Measurements from ENCODE around the gene ISG20L2. TPM values are rescaled to one million over a fixed set of nuclear protein-coding genes. Genes with fewer than 3 reads are reported as not detected.

ISG20L2 gene
- polyA plus RNA-seq, 3 donors: 17.2 to 23.5 (median 18.1) TPM

DNA sequence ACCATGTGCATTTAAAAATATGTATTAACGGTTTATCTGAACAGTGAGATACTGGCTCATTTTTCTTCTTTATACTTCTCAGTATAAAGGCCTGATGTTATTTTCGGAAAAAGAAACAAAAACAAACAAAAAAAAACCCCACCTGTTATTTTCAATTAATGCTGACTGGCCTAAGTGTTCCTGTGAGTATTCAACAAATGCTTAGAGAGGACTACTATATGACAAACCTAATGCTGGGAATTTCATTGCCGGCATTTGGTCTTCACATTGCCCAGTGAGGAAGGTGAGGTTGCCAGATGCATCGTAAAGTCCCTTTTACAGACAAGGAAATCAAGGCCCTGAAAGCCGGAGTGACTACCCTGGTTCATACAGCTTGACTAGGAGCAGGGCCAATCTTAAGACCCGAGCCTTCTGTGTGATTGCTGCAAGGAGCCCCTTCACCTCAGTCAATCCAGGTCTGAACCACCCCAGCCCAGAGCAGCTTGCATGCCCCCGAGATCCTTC, 11.7 kb upstream of the ISG20L2 start:
- WGBS (ENCODE audit: insufficient coverage): 19% methylated on average over 5 of the region's 7 CpGs
- peaks cover 19% of the 10 kb centered on the region for H3K4me1 Mint-ChIP-seq
- peaks cover 0 to 2% (median 0%) of the 10 kb centered on the region in 7 donors for H3K9me3 Mint-ChIP-seq
- H3K36me3 ChIP-seq (replicated peaks in 1 of 2; ENCODE audit: control insufficient read depth in 1 of 2, insufficient read depth in 2 of 2, low read length in 2 of 2): peaks cover 43 to 64% of the 10 kb centered on the region in 2 donors
- H3K4me3 ChIP-seq (replicated peaks in 1 of 3; ENCODE audit: low read depth in 2 of 3, low read length in 3 of 3): peak overlapping the region; percentile 44 to 93 (median 64)
- H4K20me1 ChIP-seq (ENCODE audit: insufficient read depth, low read length): peaks cover 6% of the 10 kb centered on the region
- peak in 1 of 3 donors; percentile 27 for DNase-seq
- H3K4me3 Mint-ChIP-seq: peak overlapping the region; percentile 95 to 97
- H3K27me3 Mint-ChIP-seq (ENCODE audit: low read depth in 3 of 3): peaks cover 0 to 2% (median 1%) of the 10 kb centered on the region in 3 donors
- H3K79me2 ChIP-seq (ENCODE audit: insufficient read depth, low read length): peaks cover 29% of the 10 kb centered on the region
- peak overlapping the region; percentile 73 to 97 (median 89) for H3K27ac Mint-ChIP-seq
- H3K27me3 ChIP-seq (ENCODE audit: control insufficient read depth in 2 of 2, insufficient read depth in 2 of 2, low read length in 2 of 2): no peaks in the 10 kb centered on the region
- intact Hi-C loops (cut with micrococcal nuclease): loop anchor here in 1 of 2 donors (1.0 kb wide), 1 partner anchor 11 kb away; the partner anchor contains the start of gene HDGF
- peak overlapping the region; percentile 72 for H3K9ac ChIP-seq (ENCODE audit: insufficient read depth, low read length, poor library complexity, severe bottlenecking)
- H3K4me1 ChIP-seq (ENCODE audit: control insufficient read depth in 1 of 2, insufficient read depth in 2 of 2, low read length in 2 of 2): peaks cover 15 to 25% of the 10 kb centered on the region in 2 donors
- H3K9me3 ChIP-seq (replicated peaks in 1 of 2; ENCODE audit: control insufficient read depth in 1 of 2, insufficient read depth in 1 of 2, low read length in 2 of 2): no peaks in the 10 kb centered on the region
- peak overlapping the region; percentile 97 for H2AFZ ChIP-seq (ENCODE audit: insufficient read depth, low read depth, low read length, poor library complexity, severe bottlenecking)
- TF ChIP-seq, protein P1, sequence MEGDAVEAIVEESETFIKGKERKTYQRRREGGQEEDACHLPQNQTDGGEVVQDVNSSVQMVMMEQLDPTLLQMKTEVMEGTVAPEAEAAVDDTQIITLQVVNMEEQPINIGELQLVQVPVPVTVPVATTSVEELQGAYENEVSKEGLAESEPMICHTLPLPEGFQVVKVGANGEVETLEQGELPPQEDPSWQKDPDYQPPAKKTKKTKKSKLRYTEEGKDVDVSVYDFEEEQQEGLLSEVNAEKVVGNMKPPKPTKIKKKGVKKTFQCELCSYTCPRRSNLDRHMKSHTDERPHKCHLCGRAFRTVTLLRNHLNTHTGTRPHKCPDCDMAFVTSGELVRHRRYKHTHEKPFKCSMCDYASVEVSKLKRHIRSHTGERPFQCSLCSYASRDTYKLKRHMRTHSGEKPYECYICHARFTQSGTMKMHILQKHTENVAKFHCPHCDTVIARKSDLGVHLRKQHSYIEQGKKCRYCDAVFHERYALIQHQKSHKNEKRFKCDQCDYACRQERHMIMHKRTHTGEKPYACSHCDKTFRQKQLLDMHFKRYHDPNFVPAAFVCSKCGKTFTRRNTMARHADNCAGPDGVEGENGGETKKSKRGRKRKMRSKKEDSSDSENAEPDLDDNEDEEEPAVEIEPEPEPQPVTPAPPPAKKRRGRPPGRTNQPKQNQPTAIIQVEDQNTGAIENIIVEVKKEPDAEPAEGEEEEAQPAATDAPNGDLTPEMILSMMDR (IDR thresholded peaks at IDR 0.05): no peak
- H3K4me2 ChIP-seq (replicated peaks; ENCODE audit: extremely low read depth, low read length, poor library complexity, severe bottlenecking): peak overlapping the region; percentile 89
- H3K36me3 Mint-ChIP-seq: peaks cover 38 to 63% of the 10 kb centered on the region in 2 donors
- peak overlapping the region; percentile 25 to 75 for H3K27ac ChIP-seq (ENCODE audit: low read depth in 1 of 2, low read length in 2 of 2)

DNA sequence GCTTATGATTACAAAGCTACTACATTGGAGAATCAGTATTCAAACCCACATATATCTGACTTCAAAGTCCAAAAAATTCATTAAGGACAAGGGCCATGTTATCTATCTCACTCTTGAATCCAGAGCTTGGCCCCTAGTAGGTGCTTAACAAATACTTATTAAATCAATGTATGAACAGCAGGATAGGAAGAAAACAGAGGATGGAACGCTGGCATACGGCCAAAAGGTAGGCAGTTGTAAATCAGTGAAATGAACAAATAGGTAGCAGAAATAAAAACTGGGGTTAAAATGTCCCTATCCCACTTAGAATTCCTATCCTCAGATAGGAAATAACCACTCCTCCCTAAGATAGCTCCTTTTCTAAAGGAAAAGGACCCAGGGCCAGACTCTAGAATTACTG, 10.3 kb upstream of the ISG20L2 start:
- TF ChIP-seq, protein P1 (IDR thresholded peaks at IDR 0.05): no peak
- no peak for DNase-seq
- peaks cover 34 to 56% of the 10 kb centered on the region in 2 donors for H3K36me3 Mint-ChIP-seq
- peaks cover 0 to 2% (median 0%) of the 10 kb centered on the region in 7 donors for H3K9me3 Mint-ChIP-seq
- WGBS (ENCODE audit: insufficient coverage): no CpG with 5 or more reads among the region's 2 CpGs
- Histone ChIP-seq H3K4me3 (replicated peaks in 1 of 3; ENCODE audit: low read depth in 2 of 3, low read length in 3 of 3) (no peak overlapping the region), H2AFZ (ENCODE audit: insufficient read depth, low read depth, low read length, poor library complexity, severe bottlenecking) (no peak overlapping the region), H3K27ac (ENCODE audit: low read depth in 1 of 2, low read length in 2 of 2) (no peak overlapping the region), H3K9ac (ENCODE audit: insufficient read depth, low read length, poor library complexity, severe bottlenecking) (no peak overlapping the region), H3K36me3 (replicated peaks in 1 of 2; ENCODE audit: control insufficient read depth in 1 of 2, insufficient read depth in 2 of 2, low read length in 2 of 2) (peaks cover 37 to 62% of the 10 kb centered on the region in 2 donors), H4K20me1 (ENCODE audit: insufficient read depth, low read length) (no peaks in the 10 kb centered on the region), H3K4me1 (ENCODE audit: control insufficient read depth in 1 of 2, insufficient read depth in 2 of 2, low read length in 2 of 2) (peaks cover 13 to 18% of the 10 kb centered on the region in 2 donors), H3K4me2 (replicated peaks; ENCODE audit: extremely low read depth, low read length, poor library complexity, severe bottlenecking) (no peak overlapping the region), H3K79me2 (ENCODE audit: insufficient read depth, low read length) (peaks cover 15% of the 10 kb centered on the region), H3K9me3 (replicated peaks in 1 of 2; ENCODE audit: control insufficient read depth in 1 of 2, insufficient read depth in 1 of 2, low read length in 2 of 2) (no peaks in the 10 kb centered on the region), H3K27me3 (ENCODE audit: control insufficient read depth in 2 of 2, insufficient read depth in 2 of 2, low read length in 2 of 2) (no peaks in the 10 kb centered on the region)
- no peak overlapping the region for H3K27ac Mint-ChIP-seq
- peaks cover 16% of the 10 kb centered on the region for H3K4me1 Mint-ChIP-seq
- H3K27me3 Mint-ChIP-seq (ENCODE audit: low read depth in 3 of 3): peaks cover 0 to 1% (median 0%) of the 10 kb centered on the region in 3 donors
- intact Hi-C loops (cut with micrococcal nuclease): no loop called here
- no peak overlapping the region for H3K4me3 Mint-ChIP-seq
